ENCODE results near the gene MAOB.
"Not testable (repeated sequence)": the region's sequence is repeated elsewhere in the genome, so short reads cannot be mapped to it uniquely, and the experiment has no call there.

MAOB gene

GRCh38 chrX:43882294-43882681, at the start of gene MAOB:
MAOB (minus strand) TSS chrX:43882450; CDS start chrX:43882299, 151 bp downstream.
- peak; percentile 12 for DNase-seq (ENCODE audit: low spot score)

DNA sequence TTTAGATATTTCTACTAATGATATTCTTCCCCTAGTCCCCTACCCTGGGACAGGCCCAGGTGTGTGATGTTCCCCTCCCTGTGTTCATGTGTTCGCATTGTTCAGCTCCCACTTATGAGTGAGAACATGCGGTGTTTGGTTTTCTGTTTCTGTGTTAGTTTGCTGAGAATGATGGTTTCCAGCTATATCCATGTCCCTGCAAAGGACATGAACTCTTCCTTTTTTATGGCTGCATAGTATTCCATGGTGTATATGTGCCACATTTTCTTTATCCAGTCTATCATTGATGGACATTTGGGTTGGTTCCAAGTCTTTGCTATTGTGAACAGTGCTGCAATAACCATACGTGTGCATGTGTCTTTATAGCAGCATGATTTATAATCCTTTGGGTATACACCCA, 39.8 kb upstream of the MAOB start:
- not testable (repeated sequence) for DNase-seq (ENCODE audit: low spot score)

GRCh38 chrX:43910772-43911171, 28.5 kb upstream of the MAOB start:
- not testable (repeated sequence) for DNase-seq (ENCODE audit: low spot score)

DNA sequence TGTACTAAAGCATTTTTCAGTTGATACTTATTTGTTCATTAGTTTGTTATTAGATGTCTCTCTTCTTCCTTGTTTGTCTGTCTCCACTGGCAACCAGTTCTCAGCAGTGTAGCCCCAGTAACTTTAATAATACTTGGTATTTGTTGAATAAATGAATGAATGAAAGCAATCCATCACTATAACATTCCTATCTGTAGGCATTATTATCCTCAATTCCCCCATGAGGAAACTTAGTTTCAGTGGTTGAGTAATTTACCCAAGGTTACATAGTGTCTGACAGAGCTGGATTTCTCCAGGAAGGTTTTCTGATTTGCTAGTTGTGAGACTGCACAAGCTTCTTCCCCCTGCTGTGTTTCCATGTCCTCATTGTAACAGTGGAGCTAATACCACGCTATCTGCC, 27.8 kb upstream of the MAOB start:
- no peak for DNase-seq (ENCODE audit: low spot score)

DNA sequence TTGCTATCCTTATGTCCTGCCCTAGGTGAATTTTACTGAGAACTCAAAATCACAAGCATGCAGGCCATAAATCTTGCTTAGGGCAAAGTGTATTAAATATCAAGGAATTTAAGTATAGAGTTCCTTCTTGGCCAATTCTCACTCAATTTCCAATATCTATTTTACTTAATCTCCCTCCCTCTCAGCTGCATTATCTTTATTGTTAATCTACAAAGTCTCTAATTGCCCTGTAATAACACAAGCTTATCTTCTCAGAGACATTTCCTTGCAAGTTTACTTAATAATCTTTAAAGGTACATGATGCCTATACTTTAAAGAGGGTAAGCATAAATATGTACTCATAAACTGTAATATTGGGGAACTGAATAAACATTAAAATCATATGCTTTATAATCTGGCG, 26.9 kb upstream of the MAOB start:
- no peak for DNase-seq (ENCODE audit: low spot score)

- no peak for DNase-seq (ENCODE audit: low spot score)
These were observed 17.9 kb upstream of the MAOB start for GRCh38 chrX:43899878-43900815.

DNA sequence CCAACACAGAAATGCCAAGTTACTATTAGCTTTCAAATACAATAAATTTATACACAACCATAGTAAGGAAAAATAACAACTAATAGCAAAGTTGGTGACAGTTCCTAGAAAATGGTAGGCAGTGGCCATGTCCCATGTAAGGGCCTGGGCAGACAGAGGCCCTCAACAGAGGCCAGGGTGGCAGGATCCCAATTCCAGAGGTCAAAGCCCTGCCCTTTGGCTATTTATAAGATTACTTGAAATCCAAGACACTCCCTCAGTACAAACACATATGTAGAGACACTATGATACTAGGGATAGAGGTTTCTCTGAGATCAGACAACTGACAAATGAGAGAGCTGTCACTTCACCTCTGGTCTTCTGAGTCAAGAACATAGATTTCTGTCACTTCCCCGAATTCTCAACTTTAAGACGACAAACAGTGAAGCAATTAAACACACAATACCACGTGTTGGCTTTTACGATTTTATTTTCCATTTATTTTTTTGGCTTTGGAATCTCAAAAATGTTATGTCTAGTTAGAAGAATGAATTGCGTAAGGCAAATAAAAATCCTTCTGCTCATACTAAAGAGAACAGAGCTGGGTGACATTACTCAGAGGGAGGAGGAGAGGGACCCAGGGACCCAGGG, 16.3 kb upstream of the MAOB start:
- no peak for DNase-seq (ENCODE audit: low spot score)

DNA sequence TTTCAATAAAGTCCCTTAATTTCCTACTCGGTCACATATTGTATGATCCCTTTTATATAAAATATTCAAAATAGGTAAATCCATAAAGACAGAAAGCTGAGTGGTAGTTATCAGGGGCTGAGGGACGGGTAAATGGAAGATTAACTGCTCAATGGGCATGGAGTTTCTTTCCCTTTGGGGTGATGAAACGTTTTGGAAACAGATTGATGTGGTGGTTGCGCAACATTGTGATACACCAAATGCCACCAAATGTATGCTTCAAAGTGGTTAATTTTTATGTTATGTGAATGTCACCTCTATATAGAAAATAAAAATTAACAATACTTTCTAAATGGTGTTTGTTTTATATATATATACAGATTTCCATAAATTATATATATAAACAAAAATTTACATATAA, 15.0 kb upstream of the MAOB start:
- DNase-seq (ENCODE audit: low spot score) = no peak

DNA sequence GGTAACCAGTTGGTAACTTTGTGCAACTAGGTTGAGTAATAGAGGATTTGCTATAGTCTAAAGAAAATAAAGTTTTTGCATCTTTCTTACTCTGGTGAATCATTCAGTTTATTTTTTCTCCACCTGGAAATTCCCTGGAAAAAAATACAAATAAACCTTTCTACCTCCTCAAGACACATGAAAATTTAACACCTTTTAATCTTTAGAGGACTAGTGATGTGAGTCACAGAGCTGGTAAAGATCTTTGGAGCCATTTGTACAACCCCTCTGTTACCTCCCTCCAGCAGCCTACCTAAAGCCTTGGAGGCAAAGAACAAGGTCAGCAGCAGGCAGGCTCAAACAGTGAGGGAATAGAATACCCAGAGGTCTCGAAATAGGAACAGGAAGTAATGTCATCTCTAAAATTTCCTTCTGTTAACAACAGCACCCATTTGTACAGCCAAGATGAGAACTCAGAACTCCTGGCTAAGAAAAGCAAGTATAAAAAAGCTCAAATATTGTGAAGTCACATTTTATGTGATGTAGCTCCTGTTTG, 10.2 kb upstream of the MAOB start:
- DNase-seq (ENCODE audit: low spot score) = no peak

DNA sequence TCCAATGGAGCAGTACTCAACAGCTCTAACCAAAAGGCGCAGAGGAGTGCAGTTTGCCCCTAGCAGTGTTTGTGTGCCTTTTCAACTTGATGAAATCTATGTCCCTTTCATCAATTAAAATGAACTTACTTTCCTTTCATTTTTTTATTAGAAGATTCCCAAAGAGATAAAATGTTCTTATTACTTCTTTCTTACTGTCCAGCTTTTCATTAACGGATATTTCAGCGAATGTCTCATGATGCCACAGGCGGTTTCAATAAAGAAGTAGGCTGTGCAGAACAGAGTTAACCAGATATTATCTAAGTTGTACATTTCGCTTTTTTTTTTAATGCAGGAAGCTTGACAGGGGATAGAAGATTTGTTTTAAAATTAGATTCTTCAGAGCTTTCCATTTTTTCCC, 3.4 kb upstream of the MAOB start:
- DNase-seq (ENCODE audit: low spot score) = no peak

DNA sequence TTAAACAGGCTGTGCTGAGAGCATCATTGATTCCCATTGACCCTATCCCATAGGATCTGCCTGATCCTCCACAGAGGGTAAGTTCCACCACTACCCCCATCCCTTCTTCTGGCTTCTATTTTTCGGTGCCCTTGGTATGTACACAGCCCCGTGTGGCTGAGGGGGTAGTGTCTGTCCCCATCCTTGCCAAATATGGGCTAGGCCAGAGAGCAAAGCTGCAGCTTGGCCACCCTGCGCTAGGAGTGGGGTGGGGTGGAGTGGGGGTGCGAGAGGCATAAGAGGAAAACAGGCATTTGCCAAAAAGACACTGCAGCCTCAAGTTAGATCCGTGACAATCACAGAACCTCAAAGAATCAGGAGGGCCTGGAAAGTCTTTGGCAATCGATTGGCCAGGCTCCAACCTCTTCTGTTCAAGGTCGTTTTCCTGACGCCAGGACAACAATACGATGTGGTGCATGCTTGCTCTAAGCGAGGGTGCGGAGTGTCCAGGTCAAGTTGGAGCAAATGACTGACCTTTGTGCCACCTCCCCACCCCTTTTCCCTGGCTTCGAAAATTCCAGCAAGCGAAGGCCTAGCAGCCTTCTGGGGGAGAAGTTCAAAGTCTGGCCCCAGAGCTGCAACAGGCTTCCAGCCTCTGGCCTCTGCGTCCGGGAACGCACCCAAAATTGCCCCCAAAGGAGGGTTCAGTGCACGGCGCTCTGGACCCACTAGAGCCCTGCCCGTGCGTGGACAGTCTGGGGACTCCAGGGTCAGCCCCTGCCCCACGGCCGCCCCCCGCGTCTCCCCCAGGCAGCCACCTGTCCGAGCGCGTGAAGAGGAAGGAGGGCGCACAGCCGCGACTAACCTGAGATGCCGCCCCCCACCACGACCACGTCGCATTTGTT, 598 bp downstream of the MAOB start:
- DNase-seq (ENCODE audit: low spot score) = no peak

- no peak for DNase-seq (ENCODE audit: low spot score)
These were observed 1.8 kb downstream of the MAOB start for GRCh38 chrX:43880425-43880824.

DNA sequence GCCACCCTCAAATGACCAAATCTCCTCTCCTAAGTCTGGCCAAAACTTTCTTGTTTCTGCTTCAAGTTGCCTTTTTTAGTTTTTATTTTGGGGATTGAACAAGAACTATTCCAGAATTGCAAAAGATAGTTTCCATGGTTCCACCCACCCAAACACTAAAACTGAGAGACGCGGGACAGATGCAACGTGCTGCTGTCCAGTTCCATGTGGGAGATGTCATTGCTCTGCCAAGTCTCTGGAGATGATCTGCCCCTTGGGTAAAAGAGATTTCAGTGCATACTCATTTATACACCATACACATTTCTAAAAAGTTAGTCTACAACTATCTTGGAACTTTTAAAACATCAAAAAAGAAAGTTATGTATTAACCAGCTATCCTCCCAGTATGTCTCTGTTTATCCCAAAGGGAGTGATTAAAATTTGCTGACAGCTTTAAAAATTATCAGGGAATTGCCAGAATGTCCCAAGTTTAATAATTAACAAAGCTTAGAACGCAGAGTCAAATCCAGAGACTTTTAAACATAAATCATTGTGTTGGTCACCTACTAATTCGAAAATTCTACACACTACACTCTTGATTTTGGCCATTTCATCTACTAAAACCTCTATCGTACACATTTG, 3.2 kb downstream of the MAOB start:
- no peak for DNase-seq (ENCODE audit: low spot score)

DNA sequence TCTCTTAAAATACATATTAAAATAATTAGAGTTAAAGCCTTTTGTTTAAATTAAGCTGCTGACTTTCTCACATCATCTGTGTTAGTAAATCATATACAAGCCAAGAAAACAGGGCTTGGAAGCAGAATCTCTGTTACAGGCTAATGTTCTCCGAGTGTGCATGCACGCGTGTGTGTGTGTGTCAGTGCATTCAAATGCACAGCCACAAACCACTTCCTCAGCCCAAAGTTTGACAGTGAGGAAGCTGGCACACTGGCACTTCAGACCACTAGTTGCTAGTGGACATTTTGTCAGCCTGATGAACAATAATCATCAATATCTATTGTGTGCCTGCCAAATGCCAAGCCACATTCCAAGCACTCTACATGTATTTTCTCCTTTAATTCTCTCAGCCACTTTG, 5.6 kb downstream of the MAOB start:
- no peak for DNase-seq (ENCODE audit: low spot score)

- no peak for DNase-seq (ENCODE audit: low spot score)
These were observed 11.4 kb downstream of the MAOB start for GRCh38 chrX:43870758-43871419.

DNA sequence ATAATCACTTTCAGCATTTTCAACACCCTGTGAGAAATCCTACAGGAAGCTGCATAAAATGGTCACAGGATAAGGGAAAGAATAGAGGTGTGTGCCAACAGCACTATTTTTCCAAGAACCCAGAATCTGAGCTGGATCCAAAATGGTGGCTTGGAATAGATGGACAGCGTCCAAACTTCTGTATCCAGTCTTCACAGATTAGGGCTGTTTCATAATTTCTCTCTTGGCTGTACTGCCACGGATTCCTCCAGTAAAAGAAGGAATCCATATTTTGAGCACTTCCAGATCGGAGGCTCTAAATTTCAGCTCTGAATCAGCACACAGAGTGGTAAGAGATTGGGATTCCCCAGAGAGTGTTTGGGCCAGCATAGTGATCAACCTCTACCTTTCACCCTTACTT, 12.2 kb downstream of the MAOB start:
- DNase-seq (ENCODE audit: low spot score) = no peak

GRCh38 chrX:43868791-43869190, 13.5 kb downstream of the MAOB start:
- no peak for DNase-seq (ENCODE audit: low spot score)

- DNase-seq (ENCODE audit: low spot score) = no peak
These were observed 15.8 kb downstream of the MAOB start for GRCh38 chrX:43866423-43866822.

DNA sequence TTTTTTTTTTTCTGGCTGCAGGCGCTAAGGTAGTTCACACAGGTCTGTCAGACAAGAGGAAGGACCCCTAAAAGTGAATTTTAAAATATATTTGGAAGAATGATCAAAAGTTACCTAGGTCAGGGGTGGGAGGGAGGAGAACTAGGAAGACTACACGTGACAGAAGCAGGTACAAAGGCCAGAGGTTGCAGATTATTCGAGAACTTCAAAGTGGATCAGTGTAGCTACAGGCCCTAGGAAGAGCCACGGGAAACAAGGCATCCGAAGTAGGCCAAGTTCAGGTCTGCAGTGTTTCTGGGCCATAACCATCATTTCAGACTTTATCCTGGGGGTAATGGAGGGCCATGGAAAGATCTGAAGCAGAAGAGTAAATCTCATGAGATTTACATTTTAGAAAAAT, 16.5 kb downstream of the MAOB start:
- DNase-seq (ENCODE audit: low spot score) = no peak

DNA sequence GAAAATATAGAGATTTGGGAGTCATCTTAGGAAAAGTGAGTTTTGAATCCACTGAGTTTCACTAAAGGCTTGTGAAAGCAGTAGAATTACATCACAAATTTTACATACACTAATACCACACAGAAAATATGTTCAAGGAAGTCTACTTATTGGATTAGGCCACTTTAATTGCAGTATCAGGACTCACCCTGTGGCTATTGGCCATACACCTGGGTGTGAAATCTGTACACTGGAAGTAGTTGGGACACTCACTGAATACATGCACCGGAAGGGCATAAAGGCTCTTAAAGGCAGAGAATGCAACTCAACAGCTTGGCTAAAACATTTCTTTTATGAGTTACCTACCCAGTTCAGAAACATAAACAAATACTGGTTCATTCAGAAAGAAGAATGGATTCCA, 19.8 kb downstream of the MAOB start:
- DNase-seq (ENCODE audit: low spot score) = no peak

- DNase-seq (ENCODE audit: low spot score) = no peak
These were observed 20.5 kb downstream of the MAOB start for GRCh38 chrX:43861750-43862149.

Measured in GM03348 (cell line).